Liver (tissue), 9 donors: ENCODE results near the gene CRYBG2. TPM values are rescaled to one million over a fixed set of nuclear protein-coding genes. Genes with fewer than 3 reads are reported as not detected.
A peak's percentile ranks its signal among the peaks of the same experiment; 100 is the strongest.

Experiments
- DNase-seq: peaks from one replicate; pipeline ENCODE4 v3.0.0-alpha.2; 2017; ENCODE audit warnings: low spot score
- H3K27ac ChIP-seq, 2 donors: one replicate each; pipeline ENCODE4 v1.7.0; 2013; ENCODE audit warnings: inconsistent platforms in 2 of 2, low read length in 2 of 2, control low read depth in 1 of 2, low read depth in 1 of 2, mild to moderate bottlenecking in 1 of 2
- H3K27me3 ChIP-seq, 4 donors: one replicate each; pipeline versions ENCODE4 v1.6.1 to v1.7.0; 2013; ENCODE audit warnings: low read length in 3 of 4, inconsistent platforms in 1 of 4, mild to moderate bottlenecking in 1 of 4, moderate library complexity in 1 of 4; ENCODE audit not compliant: control insufficient read depth in 4 of 4, insufficient read depth in 4 of 4
- H3K36me3 ChIP-seq, 4 donors: one replicate each; pipeline versions ENCODE4 v1.6.1 to v1.7.0; 2013; ENCODE audit warnings: low read length in 3 of 4, mild to moderate bottlenecking in 3 of 4, low read depth in 1 of 4, moderate library complexity in 1 of 4; ENCODE audit not compliant: control insufficient read depth in 4 of 4, insufficient read depth in 3 of 4
- H3K4me1 ChIP-seq, 4 donors: one replicate each; pipeline versions ENCODE4 v1.6.1 to v1.7.0; 2013; ENCODE audit warnings: low read length in 3 of 4, mild to moderate bottlenecking in 3 of 4, moderate library complexity in 1 of 4; ENCODE audit not compliant: control insufficient read depth in 4 of 4, insufficient read depth in 4 of 4
- H3K4me3 ChIP-seq, 3 donors: one replicate each; pipeline versions ENCODE4 v1.6.1 to v1.7.0; 2013; ENCODE audit warnings: low read length in 3 of 3, control low read depth in 1 of 3, low read depth in 1 of 3, mild to moderate bottlenecking in 1 of 3
- H3K9ac ChIP-seq, 2 donors: one replicate each; pipeline ENCODE4 v1.7.0; 2013; ENCODE audit warnings: low read length in 2 of 2, mild to moderate bottlenecking in 2 of 2, moderate library complexity in 2 of 2, control low read depth in 1 of 2, low read depth in 1 of 2
- H3K9me3 ChIP-seq, 4 donors: one replicate each; pipeline versions ENCODE4 v1.6.1 to v1.7.0; 2013; ENCODE audit warnings: low read length in 3 of 4; ENCODE audit not compliant: control insufficient read depth in 4 of 4
- EGR1 ChIP-seq, 2 donors: IDR thresholded peaks; 2 replicates each; pipeline ENCODE4 v1.6.1; 2016 to 2018; ENCODE audit warnings: antibody characterized with exemption in 2 of 2, low read depth in 2 of 2
- HNF4A ChIP-seq, 2 donors: conservative IDR thresholded peaks; 2 replicates each; pipeline ENCODE4 v1.6.1; 2016; ENCODE audit warnings: antibody characterized with exemption in 2 of 2, mild to moderate bottlenecking in 2 of 2
- HNF4G ChIP-seq: IDR thresholded peaks from 2 replicates; pipeline ENCODE4 v1.6.1; 2016; ENCODE audit warnings: antibody characterized with exemption
- MAX ChIP-seq: IDR thresholded peaks from 2 replicates; pipeline ENCODE4 v1.6.1; 2016; ENCODE audit warnings: antibody characterized with exemption
- REST ChIP-seq: IDR thresholded peaks from 2 replicates; pipeline ENCODE4 v1.6.1; 2016; ENCODE audit warnings: antibody characterized with exemption, mild to moderate bottlenecking
- SP1 ChIP-seq: IDR thresholded peaks from 2 replicates; pipeline ENCODE4 v1.6.1; 2018; ENCODE audit warnings: antibody characterized with exemption, mild to moderate bottlenecking
- TAF1 ChIP-seq: conservative IDR thresholded peaks from 2 replicates; pipeline ENCODE4 v1.6.1; 2016; ENCODE audit warnings: antibody characterized with exemption, mild to moderate bottlenecking
- YY1 ChIP-seq: IDR thresholded peaks from 2 replicates; pipeline ENCODE4 v1.6.1; 2016; ENCODE audit warnings: antibody characterized with exemption, mild to moderate bottlenecking
- WGBS: extraction: QIAGEN DNeasy Blood & Tissue Kit; methylation state at CpG from one replicate; pipeline ENCODE4 v1.1.7; 2013; 5-methylcytosine and 5-hydroxymethylcytosine counted together
- polyA plus RNA-seq, 2 donors: library from polyadenylated mRNA; stranded (reverse) in 1 of 2; unstranded in 1 of 2; fragments of 200-250 nt in 1 of 2; fragments of >200 nt in 1 of 2; fragmentation: Nextera tagmentation in 1 of 2; extraction: Ambion mirVana in 1 of 2; gene quantifications; one replicate each; pipeline versions ENCODE4 v1.2.1 to v1.2.3, GENCODE V29; 2013 to 2015
- total RNA-seq, 2 donors: library from RNA; depleted of rRNA; stranded (reverse); fragments of >200 nt; gene quantifications; one replicate each; pipeline ENCODE4 v1.2.3, GENCODE V29; 2014
- donor health status: healthy.
- donor health status: healthy.
- donor health status: healthy.
- donor health status: healthy.
- donor health status: healthy.

Gene CRYBG2
- total and polyA plus RNA-seq, 4 donors = under 0.01 to 0.12 (median under 0.01) TPM; not detected in 1

GRCh38 chr1:26337625-26338024 lies 16.3 kb downstream of the CRYBG2 start:
- Histone ChIP-seq H3K27ac (no peak overlapping the region), H3K27me3 (no peaks in the 10 kb centered on the region), H3K4me3 (no peak overlapping the region), H3K4me1 (peaks cover 2 to 8% (median 5%) of the 10 kb centered on the region in 4 donors), H3K36me3 (no peaks in the 10 kb centered on the region), H3K9me3 (no peaks in the 10 kb centered on the region), H3K9ac (no peak overlapping the region)
- no peak for DNase-seq
- TF ChIP-seq MAX (no peak), HNF4G (no peak), REST (no peak)
- WGBS = 86% methylated on average over 4 of the region's 4 CpGs

- Histone ChIP-seq H3K9ac (no peak overlapping the region), H3K4me3 (no peak overlapping the region), H3K27ac (no peak overlapping the region), H3K9me3 (no peaks in the 10 kb centered on the region), H3K36me3 (no peaks in the 10 kb centered on the region), H3K27me3 (no peaks in the 10 kb centered on the region), H3K4me1 (peaks cover 2 to 8% (median 5%) of the 10 kb centered on the region in 4 donors)
- no peak for DNase-seq
- TF ChIP-seq TAF1 = no peak
- no peak for TF ChIP-seq YY1
- WGBS = 94% methylated on average over 7 of the region's 7 CpGs
Measured at GRCh38 chr1:26337206-26337535, 16.8 kb downstream of the CRYBG2 start.

GRCh38 chr1:26336477-26337205 lies 17.3 kb downstream of the CRYBG2 start:
- no peaks in the 10 kb centered on the region for H3K9me3 ChIP-seq
- H3K36me3 ChIP-seq = no peaks in the 10 kb centered on the region
- H3K27ac ChIP-seq = no peak overlapping the region
- H3K4me3 ChIP-seq = peak overlapping the region; percentile 32 to 55 (median 45)
- H3K4me1 ChIP-seq = peaks cover 2 to 8% (median 5%) of the 10 kb centered on the region in 4 donors
- H3K27me3 ChIP-seq = no peaks in the 10 kb centered on the region
- TF ChIP-seq HNF4A (conservative IDR thresholded peaks at IDR 0.05) (peak in 1 of 2 donors; percentile 6), MAX (no peak), EGR1 (IDR thresholded peaks at IDR 0.05; ENCODE audit: low read depth in 2 of 2) (no peak), SP1 (peak; percentile 26)
- peak; percentile 92 for DNase-seq
- 15% methylated on average over 52 of the region's 52 CpGs for WGBS
- no peak overlapping the region for H3K9ac ChIP-seq
